Measurements from ENCODE around the gene GAPVD1. TPM values are rescaled to one million over a fixed set of nuclear protein-coding genes. Genes with fewer than 3 reads are reported as not detected.
"Not testable (repeated sequence)": the region's sequence is repeated elsewhere in the genome, so short reads cannot be mapped to it uniquely, and the experiment has no call there.

Gene GAPVD1, protein sequence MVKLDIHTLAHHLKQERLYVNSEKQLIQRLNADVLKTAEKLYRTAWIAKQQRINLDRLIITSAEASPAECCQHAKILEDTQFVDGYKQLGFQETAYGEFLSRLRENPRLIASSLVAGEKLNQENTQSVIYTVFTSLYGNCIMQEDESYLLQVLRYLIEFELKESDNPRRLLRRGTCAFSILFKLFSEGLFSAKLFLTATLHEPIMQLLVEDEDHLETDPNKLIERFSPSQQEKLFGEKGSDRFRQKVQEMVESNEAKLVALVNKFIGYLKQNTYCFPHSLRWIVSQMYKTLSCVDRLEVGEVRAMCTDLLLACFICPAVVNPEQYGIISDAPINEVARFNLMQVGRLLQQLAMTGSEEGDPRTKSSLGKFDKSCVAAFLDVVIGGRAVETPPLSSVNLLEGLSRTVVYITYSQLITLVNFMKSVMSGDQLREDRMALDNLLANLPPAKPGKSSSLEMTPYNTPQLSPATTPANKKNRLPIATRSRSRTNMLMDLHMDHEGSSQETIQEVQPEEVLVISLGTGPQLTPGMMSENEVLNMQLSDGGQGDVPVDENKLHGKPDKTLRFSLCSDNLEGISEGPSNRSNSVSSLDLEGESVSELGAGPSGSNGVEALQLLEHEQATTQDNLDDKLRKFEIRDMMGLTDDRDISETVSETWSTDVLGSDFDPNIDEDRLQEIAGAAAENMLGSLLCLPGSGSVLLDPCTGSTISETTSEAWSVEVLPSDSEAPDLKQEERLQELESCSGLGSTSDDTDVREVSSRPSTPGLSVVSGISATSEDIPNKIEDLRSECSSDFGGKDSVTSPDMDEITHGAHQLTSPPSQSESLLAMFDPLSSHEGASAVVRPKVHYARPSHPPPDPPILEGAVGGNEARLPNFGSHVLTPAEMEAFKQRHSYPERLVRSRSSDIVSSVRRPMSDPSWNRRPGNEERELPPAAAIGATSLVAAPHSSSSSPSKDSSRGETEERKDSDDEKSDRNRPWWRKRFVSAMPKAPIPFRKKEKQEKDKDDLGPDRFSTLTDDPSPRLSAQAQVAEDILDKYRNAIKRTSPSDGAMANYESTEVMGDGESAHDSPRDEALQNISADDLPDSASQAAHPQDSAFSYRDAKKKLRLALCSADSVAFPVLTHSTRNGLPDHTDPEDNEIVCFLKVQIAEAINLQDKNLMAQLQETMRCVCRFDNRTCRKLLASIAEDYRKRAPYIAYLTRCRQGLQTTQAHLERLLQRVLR (N-terminal part only)
- total RNA-seq, result 10 to 100 TPM; 13.7 to 23.3 (median 16.8) TPM
- 1 to 10 TPM; 6.2 to 6.9 TPM for polyA plus RNA-seq

DNA sequence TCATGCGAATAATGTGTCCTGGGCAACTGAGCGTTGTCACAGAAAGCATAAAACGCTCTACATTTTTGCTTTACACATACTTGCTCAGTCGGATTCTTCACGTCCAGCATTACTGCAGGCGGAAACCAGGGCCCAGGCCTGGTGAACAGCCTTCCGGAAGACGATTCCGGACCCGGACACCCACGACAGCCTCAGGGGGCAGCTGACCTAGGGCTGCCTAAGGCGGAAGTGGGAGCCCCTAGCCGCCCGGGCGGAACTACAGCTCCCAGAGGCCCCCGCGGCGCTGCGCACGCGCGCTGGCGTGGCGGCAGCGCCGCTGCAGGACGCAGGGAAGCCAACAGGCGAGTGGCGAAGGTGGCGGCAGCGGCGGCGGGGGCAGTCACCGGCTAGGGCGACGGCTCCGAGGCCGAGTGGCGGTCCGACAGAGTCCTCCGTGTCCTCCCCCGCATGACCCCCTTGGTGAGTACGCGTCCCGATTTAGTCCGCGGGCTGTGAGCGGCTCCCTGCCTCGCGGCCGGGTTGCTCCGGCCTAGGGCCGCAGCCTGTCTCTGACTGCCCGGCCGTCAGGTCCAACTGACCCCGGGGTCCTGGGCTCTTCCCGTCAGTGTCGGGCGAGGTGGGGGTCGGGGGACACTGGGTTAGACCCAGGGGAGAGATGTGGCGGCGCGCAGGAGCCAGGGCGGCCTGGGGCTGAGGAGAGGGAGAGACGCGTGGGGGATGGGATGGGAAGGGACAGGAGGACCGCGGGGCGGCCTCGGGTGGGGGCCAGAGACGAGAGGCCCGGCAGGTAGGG is at the start of gene GAPVD1:
GAPVD1 (plus strand) TSS at position 326 of the 793 bp plus-strand sequence. CDS start 37,096 bp downstream, outside the sequence.
- DNase-seq (peak; percentile 81 to 96 (median 90)), ATAC-seq (peak; percentile 99 to 100 (median 100)), FAIRE-seq (no peak)
- Histone ChIP-seq H3K36me3 (no peaks in the 10 kb centered on the region), H3K9me3 (no peaks in the 10 kb centered on the region), H3K27ac (peak within 1 kb of the TSS; percentile 56 to 79 (median 68)), H3K4me3 (peak within 1 kb of the TSS; percentile 64 to 97 (median 88)), H3K4me1 (peaks cover 0 to 8% (median 6%) of the 10 kb centered on the region in 3 donors), H3K27me3 (no peaks in the 10 kb centered on the region)
- intact Hi-C loops (cut with DNase I), result no loop called here
- WGBS, 2 donors, result 1% methylated on average over 60 to 72 of the region's 72 CpGs
- TF ChIP-seq, protein P1, sequence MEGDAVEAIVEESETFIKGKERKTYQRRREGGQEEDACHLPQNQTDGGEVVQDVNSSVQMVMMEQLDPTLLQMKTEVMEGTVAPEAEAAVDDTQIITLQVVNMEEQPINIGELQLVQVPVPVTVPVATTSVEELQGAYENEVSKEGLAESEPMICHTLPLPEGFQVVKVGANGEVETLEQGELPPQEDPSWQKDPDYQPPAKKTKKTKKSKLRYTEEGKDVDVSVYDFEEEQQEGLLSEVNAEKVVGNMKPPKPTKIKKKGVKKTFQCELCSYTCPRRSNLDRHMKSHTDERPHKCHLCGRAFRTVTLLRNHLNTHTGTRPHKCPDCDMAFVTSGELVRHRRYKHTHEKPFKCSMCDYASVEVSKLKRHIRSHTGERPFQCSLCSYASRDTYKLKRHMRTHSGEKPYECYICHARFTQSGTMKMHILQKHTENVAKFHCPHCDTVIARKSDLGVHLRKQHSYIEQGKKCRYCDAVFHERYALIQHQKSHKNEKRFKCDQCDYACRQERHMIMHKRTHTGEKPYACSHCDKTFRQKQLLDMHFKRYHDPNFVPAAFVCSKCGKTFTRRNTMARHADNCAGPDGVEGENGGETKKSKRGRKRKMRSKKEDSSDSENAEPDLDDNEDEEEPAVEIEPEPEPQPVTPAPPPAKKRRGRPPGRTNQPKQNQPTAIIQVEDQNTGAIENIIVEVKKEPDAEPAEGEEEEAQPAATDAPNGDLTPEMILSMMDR (IDR thresholded peaks at IDR 0.05), result peak in 3 of 4 donors; percentile 21 to 44 (median 24)

DNA sequence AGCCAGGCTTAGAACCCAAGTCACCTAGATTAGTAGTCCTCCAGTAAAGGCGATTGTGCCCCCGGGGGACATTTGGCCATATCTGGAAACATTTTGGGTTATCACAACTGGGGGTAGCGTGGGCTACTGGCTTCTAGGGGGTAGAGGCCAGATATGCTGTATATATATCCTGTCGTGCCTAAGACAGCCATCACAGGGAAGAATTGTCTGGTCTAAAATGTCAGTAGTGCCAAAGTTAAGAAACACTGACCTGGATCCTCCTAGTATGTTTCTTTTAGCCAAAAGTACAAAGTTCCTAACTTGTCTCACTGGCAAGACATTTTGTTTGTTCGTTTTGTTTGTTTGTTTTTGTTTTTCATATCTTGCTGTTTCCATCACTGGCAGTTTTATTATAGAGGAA is 47.4 kb upstream of the GAPVD1 start:
- intact Hi-C loops (cut with DNase I), result no loop called here
- FAIRE-seq (no peak), ATAC-seq (no peak), DNase-seq (no peak)
- H3K27ac ChIP-seq, result no peak overlapping the region
- H3K9me3 ChIP-seq, result no peaks in the 10 kb centered on the region
- H3K27me3 ChIP-seq, result no peaks in the 10 kb centered on the region
- peaks cover 0 to 16% (median 0%) of the 10 kb centered on the region in 3 donors for H3K36me3 ChIP-seq
- WGBS, 2 donors, result 79 to 80% methylated on average over 5 of the region's 5 CpGs
- no peak overlapping the region for H3K4me3 ChIP-seq
- H3K4me1 ChIP-seq, result no peaks in the 10 kb centered on the region
- TF ChIP-seq, protein P1 (IDR thresholded peaks at IDR 0.05), result no peak

DNA sequence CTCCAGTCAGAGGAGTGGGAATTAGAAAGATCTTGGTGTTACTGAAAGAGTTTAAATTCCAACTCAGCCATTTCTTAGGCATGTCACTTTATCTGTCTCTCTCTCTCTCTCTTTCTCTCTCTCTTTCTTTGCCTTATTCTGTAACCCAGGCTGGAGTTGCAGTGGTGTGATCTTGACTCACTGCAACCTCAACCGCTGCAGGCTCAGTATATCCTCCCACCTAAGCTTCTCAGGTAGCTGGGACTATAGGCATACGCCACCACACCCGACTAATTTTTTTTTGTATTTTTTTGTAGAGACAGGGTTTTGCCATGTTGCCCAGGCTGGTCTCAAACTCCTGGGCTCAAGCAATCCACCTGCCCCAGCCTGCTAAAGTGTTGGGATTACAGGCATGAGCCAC is 43.0 kb upstream of the GAPVD1 start:
- ATAC-seq (no peak), FAIRE-seq (no peak)
- H3K27me3 ChIP-seq, result no peaks in the 10 kb centered on the region

DNA sequence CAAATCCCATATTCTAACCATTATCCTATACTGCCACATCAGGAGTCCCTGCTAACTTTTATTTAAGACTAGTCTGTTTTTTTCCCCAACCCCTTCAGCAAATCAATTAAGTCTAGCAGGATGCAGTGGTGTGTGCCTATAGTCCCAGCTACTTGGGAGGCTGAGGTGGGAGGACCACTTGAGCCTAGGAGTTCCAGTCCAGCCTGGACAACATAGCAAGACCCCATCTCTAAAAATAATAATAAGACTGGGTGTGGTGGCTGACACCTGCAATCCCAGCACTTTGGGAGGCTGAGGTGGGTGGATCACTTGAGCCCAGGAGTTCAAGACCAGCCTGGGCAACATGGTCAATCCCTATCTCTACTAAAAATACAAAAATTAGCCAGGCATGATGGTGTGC is 36.8 kb upstream of the GAPVD1 start:
- H3K9me3 ChIP-seq; DNase-seq; H3K27ac ChIP-seq; ATAC-seq; H3K36me3 ChIP-seq; H3K4me3 ChIP-seq; H3K27me3 ChIP-seq; FAIRE-seq; intact Hi-C loops (cut with DNase I); H3K4me1 ChIP-seq: not testable (repeated sequence)

More for the DNA sequence above, 43.0 kb upstream of the GAPVD1 start:
- DNase-seq, result no peak
- Histone ChIP-seq H3K4me1 (no peaks in the 10 kb centered on the region), H3K36me3 (peaks cover 0 to 4% (median 0%) of the 10 kb centered on the region in 3 donors), H3K4me3 (no peak overlapping the region), H3K9me3 (no peaks in the 10 kb centered on the region), H3K27ac (no peak overlapping the region)
- TF ChIP-seq, protein P1 (IDR thresholded peaks at IDR 0.05), result no peak
- WGBS, 2 donors, result 93 to 95% methylated on average over 3 of the region's 3 CpGs
- intact Hi-C loops (cut with DNase I), result no loop called here
